ENCODE data around the gene DHX38.

The DHX38 gene

DNA sequence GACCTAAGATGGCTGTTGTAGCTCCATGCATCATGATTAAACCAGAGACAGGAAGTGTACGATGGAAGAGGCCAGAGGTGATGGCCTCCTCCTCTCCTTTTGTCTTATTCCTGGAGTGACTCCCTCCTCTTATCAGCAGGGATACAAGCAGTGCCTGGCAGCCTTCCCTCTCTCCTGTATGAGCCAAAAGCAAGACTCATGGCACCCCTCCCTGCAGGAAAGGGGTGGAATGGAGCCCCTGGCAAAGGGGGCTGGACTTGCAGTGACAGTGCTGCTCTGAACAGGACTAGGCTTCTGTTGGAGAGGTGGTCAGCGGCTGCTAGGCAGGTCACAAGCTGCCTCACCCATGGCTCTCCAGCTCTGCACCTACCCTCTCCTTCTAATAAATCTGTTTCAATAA, 8.6 kb upstream of the DHX38 start:
- TF ChIP-seq, protein P1, sequence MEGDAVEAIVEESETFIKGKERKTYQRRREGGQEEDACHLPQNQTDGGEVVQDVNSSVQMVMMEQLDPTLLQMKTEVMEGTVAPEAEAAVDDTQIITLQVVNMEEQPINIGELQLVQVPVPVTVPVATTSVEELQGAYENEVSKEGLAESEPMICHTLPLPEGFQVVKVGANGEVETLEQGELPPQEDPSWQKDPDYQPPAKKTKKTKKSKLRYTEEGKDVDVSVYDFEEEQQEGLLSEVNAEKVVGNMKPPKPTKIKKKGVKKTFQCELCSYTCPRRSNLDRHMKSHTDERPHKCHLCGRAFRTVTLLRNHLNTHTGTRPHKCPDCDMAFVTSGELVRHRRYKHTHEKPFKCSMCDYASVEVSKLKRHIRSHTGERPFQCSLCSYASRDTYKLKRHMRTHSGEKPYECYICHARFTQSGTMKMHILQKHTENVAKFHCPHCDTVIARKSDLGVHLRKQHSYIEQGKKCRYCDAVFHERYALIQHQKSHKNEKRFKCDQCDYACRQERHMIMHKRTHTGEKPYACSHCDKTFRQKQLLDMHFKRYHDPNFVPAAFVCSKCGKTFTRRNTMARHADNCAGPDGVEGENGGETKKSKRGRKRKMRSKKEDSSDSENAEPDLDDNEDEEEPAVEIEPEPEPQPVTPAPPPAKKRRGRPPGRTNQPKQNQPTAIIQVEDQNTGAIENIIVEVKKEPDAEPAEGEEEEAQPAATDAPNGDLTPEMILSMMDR (IDR thresholded peaks at IDR 0.05; ENCODE audit: control insufficient read depth, extremely low read depth, insufficient read depth), result no peak
- no peak for DNase-seq (ENCODE audit: low read depth)
- H3K4me3 ChIP-seq (ENCODE audit: low read depth, low read length), result no peak overlapping the region

GRCh38 chr16:72091217-72091616, 2.4 kb upstream of the DHX38 start:
- TF ChIP-seq, protein P1 (IDR thresholded peaks at IDR 0.05; ENCODE audit: control insufficient read depth, extremely low read depth, insufficient read depth), result no peak
- no peak for DNase-seq (ENCODE audit: low read depth)
- H3K4me3 ChIP-seq (ENCODE audit: low read depth, low read length), result no peak overlapping the region

- TF ChIP-seq, protein P1 (IDR thresholded peaks at IDR 0.05; ENCODE audit: control insufficient read depth, extremely low read depth, insufficient read depth), result no peak
- DNase-seq (ENCODE audit: low read depth), result no peak
- peak overlapping the region; percentile 92 for H3K4me3 ChIP-seq (ENCODE audit: low read depth, low read length)
Measured at GRCh38 chr16:72092832-72093447, 707 bp upstream of the DHX38 start.

DNA sequence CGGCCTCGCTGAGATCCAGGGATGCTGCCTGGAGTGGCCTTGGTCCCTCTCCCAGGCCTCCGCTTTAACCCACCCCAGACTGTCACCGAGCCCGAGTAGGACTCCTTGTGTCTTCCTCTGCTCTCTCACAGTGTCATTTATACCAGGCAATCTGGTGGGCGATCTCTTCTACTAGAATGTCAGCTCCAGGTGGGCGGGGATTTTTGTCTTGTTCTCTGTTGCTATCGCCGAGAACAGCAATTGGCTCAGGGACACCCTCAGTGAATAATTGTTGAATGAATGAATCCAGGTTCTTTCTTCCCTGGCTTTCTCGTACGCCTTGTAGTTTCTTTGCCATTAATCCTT, 591 bp downstream of the DHX38 start:
- TF ChIP-seq, protein P1 (IDR thresholded peaks at IDR 0.05; ENCODE audit: control insufficient read depth, extremely low read depth, insufficient read depth), result no peak
- DNase-seq (ENCODE audit: low read depth), result no peak
- peak overlapping the region; percentile 92 for H3K4me3 ChIP-seq (ENCODE audit: low read depth, low read length)

DNA sequence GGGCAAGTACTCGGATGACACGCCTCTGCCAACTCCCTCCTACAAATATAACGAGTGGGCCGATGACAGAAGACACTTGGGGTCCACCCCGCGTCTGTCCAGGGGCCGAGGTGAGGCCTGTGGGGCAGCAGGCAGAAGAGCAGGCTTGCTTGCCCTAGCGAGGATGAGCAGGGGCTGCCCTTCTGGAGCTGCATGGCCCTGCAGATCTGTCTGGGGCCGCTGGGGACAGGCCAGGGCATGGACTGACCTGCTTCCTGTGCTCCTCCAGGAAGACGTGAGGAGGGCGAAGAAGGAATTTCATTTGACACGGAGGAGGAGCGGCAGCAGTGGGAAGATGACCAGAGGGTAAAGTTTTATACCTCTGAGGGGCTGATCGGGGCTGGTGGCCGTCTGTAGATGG, 5.3 kb downstream of the DHX38 start:
- TF ChIP-seq, protein P1 (IDR thresholded peaks at IDR 0.05; ENCODE audit: control insufficient read depth, extremely low read depth, insufficient read depth), result no peak
- no peak for DNase-seq (ENCODE audit: low read depth)
- H3K4me3 ChIP-seq (ENCODE audit: low read depth, low read length), result no peak overlapping the region

DNA sequence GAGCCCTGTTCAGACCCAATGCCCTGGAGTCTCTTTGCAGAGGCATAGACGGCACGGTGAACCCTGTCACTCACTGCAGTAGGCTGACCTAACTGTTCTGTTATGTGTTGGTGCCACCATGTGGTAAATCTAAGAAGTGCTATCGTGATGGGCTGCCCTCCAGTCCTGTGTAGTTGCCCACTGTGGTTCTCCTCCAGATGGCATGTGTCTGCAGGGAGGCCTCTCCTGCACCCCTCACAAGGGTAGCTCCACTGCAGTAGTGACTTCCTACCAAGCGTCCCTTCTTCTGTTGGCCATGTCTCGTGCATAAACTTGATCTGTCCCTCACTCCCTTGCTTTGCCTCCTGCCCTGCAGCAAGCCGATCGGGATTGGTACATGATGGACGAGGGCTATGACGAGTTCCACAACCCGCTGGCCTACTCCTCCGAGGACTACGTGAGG, 5.8 kb downstream of the DHX38 start:
- no peak overlapping the region for H3K4me3 ChIP-seq (ENCODE audit: low read depth, low read length)
- no peak for DNase-seq (ENCODE audit: low read depth)
- TF ChIP-seq, protein P1 (IDR thresholded peaks at IDR 0.05; ENCODE audit: control insufficient read depth, extremely low read depth, insufficient read depth), result peak; percentile 76

DNA sequence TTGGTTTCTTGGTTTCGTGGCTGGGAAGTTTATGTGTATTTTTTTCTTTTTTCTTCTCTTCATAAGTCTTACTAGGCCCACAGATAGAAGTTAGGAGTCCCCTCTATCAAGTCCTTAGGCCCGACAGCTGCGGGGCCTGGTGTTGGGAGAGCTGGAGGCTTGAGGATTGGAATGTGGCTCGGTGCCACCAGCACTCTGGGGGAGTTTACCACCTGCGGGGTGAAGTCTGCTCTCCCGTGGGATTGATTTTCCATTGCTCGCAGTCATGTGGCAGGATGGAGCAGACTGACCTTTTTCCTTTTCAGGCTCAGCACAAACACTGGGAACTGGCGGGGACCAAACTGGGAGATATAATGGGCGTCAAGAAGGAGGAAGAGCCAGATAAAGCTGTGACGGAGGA, 7.5 kb downstream of the DHX38 start:
- TF ChIP-seq, protein P1 (IDR thresholded peaks at IDR 0.05; ENCODE audit: control insufficient read depth, extremely low read depth, insufficient read depth), result no peak
- no peak for DNase-seq (ENCODE audit: low read depth)
- H3K4me3 ChIP-seq (ENCODE audit: low read depth, low read length), result no peak overlapping the region
